ENCODE results near the gene NUP107.

GRCh38 chr12:68762691-68763090, 75.9 kb downstream of the NUP107 start:
- no peak for TF ChIP-seq TAF1 (IDR thresholded peaks at IDR 0.05; ENCODE audit: low read depth, low read length)
- no peak for TF ChIP-seq POLR2A (IDR thresholded peaks at IDR 0.05; ENCODE audit: low read depth, low read length)

All from GM12891 (cell line).